Activated T-cell treated with anti-CD3 and anti-CD28 coated beads, Interleukin-2, amount 50 U/mL, for 48 hours (primary cell): ENCODE results near the gene E2F2.
A peak's percentile ranks its signal among the peaks of the same experiment; 100 is the strongest.

Experiments
- DNase-seq, 2 experiments: peaks; one replicate each; pipeline ENCODE4 v3.0.0-alpha.2; 2020

The E2F2 gene, protein sequence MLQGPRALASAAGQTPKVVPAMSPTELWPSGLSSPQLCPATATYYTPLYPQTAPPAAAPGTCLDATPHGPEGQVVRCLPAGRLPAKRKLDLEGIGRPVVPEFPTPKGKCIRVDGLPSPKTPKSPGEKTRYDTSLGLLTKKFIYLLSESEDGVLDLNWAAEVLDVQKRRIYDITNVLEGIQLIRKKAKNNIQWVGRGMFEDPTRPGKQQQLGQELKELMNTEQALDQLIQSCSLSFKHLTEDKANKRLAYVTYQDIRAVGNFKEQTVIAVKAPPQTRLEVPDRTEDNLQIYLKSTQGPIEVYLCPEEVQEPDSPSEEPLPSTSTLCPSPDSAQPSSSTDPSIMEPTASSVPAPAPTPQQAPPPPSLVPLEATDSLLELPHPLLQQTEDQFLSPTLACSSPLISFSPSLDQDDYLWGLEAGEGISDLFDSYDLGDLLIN

DNA sequence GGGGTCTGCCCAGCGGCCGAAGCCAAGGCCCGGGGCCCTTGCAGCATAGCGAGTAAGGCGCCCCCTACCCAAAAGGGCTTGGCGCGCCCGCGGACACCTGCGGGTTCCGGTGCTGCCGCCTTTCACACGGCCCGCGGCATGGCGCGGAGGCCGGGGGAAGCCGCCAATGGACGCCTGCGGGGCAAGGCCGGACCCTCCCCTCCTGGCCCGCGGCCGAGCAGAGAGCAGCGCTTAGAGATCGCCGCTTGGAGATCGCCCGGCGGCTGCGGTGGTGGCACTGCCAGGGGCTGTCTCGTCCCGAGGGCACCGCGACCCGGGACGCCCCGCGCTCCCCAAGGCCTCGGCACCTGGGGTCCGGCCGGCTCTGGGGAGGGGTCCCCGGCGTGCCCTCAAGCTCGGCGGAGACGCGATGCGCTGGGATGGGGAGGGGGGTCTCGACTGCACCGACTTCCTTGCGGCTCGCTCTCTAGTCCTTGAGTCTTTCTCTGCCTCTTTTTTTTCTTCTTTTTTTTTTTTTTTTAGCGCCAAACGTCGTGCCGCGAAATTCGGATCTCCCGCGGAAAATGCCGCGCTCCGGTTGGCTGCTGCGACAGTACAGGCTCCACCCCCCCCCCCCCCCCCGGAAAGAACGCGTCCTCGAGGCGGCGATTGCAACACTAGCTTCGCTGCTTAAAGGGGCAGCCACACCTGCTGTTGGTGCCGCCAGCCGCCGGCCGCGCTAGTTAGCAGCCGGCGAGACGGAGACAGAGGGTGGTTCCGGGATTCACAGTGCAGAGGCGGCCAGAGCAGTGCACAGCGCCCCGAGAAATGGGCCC lies at the start of gene E2F2:
TSS of gene E2F2 (minus strand) at position 487 of the 815 bp plus-strand sequence. CDS start at position 47, 440 bp downstream.
- DNase-seq: peak; percentile 78 to 85

DNA sequence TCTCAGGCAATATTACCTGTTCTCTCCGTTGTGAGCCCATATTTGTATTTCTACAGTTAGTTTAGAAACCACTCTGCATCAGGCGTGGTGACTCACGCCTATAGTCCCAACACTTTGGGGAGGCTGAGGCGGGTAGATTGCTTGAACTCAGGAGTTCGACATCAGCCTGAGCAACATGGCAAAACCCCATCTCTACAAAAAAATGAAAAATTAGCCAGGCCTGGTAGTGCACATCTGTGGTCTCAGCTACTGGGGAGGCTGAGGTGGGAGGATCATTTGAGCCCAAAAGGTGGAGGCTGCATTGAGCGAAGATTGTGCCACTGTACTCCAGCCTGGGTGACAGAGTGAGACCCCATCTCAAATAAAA lies 47.9 kb upstream of the E2F2 start:
- no peak for DNase-seq

DNA sequence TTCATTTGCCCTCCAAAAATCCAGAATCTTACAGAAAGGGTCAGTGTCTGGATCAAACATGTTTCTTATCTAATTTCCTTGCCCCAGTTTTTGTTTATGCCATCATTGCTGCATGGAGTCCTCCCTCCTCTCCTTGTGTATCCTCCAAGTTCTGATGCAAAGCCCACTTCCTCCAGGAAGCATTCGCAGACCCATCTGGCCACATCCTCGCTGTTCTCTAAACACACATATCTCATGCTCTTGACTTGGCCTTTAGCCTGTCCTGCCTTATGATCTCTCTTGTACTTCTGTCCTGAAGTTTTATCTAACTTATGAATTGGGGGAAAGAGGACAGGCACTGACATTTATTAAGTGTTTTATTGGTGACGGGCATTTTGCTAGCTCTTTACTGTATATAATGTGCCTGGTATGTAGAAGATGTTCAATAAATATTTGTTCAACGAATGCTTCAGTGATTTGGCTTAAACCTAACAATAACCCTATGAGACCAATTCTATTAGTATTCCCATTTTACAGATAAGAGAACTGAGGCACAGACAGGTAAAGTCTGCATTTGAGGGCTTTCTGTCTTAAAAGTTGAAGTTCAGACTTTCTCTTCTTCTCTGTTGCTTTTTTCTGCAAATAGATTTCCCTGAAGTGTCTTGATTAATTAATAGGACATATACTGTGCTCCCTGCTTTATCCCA lies 47.4 kb upstream of the E2F2 start:
- no peak for DNase-seq

DNA sequence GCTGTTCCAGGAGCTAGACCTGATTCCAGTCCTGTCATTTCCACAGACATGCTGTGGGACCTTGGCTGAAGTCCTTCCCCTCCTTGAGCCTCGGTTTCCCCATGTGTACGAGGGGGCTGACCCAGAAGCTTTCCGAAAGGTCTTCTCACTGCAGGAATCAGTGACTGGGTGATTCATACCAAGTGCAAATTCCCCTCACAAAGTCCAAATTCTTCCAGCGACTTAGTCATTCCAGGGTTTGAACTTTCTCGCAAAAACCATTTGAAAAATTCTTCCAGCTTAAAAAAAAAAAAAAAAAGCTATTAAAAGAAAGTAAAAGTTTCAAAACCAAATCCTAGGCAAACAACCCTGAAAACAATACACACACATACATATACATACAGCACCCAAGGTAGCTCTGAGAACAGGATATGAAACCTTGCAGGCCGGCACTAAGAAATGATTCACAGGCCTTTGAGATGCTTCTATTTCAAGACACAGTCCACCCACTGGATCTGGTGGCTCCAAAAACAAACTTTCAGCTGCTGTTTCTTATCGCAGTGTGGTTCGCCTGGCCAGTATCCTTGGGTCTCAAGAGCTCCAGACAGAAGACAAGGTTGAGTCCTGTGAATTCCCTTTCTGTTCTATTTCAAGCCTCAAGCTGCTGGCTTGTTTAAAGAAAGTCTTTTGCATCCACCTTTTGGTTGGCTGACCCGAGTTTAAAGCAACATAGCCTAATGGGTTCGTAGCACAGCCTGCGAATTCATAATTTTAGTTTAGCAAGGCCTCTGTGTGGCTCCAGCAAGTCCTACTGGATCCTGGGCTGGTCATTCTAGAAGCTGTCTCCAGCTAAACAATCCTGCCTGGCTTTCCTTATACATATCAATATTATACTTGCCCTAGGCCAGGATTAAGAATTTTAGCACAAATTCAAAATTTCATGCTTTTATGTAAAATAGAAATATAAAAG lies 46.3 kb upstream of the E2F2 start:
- peak; percentile 55 to 59 for DNase-seq

DNA sequence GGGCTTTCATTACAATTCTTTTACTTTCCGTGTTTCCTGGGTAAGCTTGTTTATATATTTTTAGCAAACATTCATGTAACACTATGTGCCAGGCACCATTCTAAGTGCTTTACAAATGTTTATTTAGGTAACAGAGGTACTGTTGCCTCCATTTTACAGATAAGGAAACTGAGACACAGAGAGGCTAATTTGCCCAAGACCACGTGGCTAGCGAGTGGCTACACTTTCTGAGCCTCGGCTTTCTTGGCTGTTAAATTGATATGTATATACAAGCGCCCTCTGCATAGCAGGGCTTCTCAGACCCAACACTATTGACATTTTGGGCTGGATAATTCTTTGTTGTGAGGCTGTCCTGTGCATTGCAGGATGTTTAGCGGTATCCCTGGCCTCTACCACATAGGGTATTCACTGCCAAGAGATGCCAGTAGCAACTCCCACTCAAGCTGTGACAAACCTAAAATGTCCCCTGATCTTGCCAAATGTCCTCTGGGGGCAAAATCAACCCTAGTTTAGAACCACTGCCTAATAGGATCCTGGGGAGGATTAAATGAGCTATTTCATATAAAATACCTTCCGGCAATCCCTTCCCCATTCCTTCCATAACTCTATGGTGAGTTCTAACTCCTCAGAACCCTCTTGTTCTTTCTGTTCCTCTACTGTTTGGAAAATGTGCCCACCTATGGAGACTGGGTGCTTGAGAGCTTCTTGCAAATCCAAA lies 45.5 kb upstream of the E2F2 start:
- DNase-seq: no peak

DNA sequence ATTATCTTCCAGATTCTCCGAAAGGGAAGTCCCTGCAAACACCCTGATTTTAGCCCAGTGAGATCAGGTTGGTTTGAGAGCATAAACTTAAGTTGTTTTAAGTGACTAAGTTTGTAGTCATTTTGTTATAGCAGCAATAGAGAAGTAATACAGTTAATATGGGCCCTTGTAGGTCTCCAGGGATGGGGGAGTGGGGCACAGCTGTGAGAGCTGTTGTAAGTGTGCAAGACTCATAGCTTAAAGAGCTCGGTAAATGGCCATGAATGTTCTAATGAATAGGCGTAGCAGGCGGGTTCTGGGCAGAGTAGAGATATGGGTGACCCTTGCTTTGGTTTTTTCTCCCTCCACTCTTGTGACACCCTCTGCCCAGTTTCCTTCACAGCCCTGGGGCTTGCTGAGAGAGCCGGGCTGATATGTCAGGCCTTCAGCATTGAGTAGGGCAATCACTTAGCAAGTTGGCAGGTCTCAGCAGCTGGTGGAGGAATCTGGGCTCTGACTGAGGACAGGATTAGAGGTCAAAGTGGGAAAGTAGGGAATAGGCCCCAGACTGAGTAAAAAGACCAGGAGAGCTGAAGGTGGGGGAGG lies 44.3 kb upstream of the E2F2 start:
- DNase-seq: no peak

DNA sequence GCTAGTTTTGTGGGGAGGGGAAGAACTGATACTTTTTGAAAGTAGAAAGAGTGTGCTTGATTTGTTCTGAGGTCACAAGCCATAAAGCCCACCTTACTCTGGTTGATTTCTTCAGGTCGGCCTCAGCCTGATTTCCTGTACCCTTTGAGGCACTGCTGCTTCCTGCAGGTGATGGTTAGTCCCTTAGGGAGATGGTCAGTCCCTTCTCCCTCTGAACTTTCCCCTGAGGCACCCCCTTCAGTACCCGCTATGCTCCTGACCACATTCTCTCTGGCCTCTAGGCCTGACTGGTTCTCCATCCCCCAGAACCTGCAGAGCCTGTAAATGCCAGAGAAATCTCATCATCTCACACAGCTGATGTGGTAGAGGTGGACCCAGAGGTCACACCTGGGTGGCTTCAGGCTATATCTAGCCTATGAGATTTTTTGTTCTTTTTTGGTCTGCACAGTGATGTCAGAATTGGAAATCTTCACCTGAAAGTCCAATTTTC lies 43.3 kb upstream of the E2F2 start:
- no peak for DNase-seq

DNA sequence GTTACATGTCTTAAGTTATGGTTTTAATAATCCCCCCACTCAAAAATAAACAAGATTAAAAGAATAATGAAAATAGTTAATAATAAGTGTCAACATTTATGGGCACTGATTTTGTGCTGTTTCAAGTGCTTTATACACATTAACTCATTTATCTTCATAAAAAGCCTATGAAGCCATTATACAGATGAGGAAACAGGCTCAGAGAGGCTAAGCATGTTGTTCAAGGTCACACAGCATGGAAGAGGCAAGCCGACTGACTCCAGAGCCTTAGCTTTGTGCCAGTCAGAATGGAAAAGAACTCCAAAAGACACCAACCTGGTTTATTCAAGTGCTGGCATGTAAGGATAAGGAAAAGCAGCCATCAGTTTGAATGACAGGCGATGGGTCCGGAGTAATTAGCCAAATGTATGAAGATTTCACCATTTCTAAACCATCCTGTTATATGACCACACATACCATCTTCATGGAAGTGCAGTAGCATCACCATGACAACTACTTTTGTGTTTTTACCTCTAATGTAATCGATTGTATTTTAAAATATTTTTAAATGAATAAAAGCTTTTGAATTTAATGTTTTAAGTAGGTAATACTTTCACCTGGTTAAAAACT lies 42.6 kb upstream of the E2F2 start:
- no peak for DNase-seq

DNA sequence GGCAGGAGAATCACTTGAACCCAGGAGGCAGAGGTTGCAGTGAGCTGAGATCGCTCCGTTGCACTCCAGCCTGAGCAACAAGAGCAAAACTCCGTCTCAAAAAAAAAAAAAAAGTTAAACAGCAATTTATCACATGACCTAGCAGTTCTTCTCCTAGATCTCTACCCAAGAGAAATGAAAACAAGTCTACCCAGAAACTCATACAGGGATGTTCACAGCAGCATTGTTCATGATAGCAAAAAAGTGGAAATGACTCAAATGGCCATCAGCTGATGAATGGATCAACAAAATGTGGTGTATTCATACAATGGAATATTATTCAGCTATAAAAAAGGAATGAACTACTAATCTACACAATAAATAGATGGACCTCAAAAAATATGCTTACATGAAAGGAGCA lies 40.4 kb upstream of the E2F2 start:
- DNase-seq: no peak

DNA sequence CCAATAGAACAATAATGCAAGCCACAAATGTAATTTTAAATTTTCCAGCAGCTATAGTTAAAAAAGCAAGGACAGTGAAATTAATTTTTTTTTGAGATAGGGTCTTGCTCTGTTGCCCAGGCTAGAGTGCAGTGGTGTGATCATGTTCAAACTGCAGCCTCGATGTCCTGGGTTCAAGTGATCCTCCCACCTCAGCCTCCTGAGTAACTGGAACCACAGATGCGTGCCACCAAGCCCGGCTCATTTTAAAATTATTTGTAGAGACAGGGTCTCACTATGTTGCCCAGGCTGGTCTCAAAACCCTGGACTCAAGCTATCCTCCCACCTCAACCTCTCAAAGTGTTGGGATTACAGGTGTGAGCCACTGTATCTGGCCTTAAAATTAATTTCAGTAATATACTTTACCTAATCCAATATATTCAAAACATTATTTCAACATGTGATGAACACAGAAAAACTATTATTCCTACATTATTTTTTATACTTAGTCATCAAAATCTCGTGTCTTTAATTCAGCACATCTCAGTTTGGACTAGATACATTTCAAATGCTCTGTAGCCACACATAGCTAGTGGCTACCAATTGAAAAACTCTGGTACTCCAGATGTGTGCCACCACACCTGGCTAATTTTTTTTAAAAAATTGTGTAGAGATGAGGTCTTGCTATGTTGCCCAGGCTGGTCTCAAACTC lies 39.1 kb upstream of the E2F2 start:
- DNase-seq: no peak

DNA sequence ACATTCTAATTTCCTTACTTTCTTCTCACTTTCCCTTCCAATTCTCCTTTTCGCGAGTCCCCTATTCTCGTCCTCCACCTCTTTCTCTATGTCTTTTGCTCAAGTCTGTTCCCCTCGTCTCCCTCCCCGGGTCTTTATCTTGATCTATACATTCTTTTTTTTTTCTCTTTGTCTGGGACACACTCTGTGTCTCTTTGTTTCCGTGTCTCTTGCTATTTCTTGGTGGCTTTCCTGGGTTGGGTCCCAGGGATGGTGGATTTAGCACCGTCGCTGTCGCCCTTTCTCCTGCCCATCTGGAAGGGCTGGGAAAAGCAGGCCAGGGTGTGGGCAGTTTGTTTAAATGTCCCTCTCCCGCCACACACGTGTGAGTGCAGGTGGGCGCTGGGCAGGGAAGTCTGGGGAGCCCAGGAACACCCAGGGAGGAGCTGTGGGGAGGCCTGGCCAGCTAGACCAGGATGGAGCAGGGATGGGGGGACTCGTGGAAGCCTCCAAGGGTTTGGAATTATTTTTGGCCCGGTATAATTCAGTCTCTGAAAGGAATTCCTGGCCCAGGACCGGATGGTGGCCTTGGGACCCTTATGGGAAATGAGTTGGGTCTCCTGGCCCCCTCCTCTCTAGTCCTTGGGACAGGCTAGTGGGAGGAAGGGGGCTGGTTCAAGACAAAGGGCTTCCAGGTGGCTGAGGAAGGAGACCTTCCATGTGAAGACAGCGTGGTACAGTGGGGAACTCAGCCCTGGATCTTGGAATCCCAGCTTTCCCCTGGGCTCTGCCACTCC lies 37.8 kb upstream of the E2F2 start:
- DNase-seq: no peak

DNA sequence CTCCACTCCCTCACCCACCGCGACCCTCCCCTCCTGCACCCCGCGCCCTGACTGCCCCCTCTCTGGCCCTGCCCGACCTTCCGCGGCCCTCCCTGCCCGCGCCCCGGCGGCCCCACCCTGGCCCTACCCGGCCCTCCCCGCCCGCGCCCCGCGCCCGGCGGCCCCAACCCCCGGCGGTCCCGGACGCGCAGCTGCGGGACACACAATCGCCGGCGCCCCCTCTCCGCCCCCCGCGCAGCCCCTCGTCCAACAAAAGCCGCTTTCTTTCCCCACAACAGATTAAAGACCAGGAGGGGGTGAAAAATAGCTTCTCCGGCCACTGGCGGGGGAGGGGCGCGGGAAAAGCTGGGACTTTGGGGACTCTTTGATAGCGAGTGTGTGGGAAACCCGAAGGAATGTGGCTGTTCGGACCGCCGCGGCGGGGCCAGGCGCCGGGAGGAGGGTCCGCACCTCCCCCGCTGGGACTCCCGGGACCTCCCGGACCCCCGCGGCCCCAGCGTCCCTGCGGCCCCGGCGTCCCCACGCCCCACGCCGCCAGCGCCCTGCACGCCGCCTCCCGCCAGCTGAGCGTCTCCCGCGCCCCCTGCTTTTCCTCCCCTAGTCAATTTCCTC lies 37.1 kb upstream of the E2F2 start:
- no peak for DNase-seq

DNA sequence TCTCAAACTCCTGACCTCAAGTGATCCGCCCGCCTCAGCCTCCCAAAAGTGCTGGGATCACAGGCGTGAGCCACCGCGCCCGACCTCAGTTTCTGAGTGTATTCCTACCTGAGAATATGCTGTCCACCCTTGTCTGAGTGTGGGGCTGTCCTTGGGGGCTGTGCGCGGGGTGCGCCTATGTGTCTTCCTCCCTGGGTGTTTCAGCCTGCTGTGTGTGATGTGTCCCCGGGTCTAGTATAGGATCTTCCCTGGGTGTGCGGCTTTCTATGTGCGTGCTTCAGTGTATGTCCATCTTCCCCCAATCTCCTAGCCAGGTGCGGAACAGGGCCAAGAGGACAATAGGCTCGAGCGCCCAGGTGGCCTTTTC lies 36.6 kb upstream of the E2F2 start:
- DNase-seq: no peak

DNA sequence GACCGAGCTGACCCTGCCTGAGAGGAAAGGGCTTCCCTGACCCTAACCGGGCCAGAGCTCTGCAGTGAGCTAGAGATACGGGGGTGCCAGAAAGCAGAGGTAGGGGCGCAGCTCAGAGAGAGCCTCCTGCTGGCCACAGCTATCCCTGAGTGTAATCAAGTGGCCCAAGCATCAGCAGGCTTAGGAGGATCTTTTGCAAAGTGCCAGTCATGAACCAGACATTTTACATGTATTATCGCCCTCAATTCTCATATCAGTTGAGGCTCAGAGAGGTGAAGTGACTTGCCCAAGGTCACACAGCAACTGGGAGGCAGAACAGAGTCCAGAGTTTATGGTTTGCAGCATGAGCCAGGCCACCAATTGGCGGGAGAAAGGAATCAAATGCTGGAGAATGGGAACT lies 35.3 kb upstream of the E2F2 start:
- DNase-seq: no peak

DNA sequence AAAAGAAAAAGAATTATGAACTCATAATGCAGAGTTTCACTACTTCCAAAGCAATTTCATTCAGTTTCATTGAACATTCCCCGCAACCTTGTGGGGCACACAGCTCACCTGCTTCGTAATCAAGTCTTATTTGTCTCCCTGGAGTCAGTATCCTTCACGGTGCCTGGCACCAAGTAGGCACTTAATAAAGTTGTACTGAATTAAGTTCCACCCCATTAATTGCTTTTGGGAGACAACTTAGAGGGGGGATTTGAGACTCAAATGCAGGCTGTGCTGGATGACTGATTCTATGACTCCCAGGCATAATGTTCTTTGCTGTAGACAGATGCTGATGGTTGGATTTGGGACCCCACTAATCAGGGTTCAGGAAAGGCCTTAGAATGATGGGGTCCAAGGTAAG lies 34.7 kb upstream of the E2F2 start:
- no peak for DNase-seq

DNA sequence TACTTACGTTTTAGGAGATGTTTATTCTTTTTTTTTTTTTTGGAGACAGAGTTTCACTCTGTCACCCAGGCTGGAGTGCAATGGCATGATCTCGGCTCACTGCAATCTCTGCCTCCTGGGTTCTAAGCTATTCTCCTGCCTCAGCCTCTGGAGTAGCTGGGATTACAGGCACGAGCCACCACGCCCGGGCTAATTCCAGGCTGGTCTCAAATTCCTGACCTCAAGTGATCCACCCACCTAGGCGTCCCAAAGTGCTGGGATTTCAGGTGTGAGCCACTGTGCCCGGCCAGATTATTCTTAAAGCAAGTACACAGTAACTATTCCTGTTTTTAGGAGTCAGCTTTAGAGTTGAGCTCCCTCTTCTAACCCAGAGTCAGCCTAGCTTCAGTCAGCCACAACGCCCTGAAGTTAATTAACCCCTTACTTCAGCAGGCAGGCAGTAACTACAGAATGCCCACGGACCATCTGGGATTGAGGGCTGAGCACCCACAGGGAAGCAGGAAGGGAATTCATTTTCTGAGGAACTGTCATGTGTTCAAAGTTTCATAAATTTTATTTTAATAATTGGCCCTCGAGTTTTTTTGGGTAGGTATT lies 33.6 kb upstream of the E2F2 start:
- no peak for DNase-seq

DNA sequence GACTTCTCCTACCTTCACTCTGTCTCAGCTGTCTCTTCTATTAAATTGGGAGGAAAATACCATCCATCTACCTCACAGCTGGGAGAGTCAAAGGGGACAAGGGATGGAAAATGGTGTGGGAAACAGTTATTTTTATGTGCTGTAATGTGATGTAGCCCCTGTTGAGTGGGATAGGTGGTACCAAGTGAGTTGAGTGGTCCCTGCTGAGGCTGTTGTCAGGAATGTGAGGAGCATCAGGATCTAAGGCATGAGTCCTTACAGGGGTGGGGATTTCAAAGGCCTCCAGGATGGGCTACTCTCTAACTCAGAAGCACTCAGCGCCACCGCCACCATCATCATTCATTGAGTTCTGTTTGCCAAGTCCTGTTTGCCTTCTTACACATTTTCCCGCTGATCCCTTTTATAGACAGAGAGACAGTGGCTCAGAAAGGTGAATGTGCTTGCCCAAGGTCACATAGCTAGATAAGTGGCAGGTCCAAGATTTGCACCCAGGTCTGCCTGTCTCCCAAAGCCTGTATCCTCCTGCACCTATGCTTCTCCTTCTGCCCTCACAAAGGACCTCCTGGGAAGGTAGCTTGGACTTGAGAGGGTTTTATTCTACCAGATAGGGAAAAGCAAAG lies 32.8 kb upstream of the E2F2 start:
- DNase-seq: no peak

DNA sequence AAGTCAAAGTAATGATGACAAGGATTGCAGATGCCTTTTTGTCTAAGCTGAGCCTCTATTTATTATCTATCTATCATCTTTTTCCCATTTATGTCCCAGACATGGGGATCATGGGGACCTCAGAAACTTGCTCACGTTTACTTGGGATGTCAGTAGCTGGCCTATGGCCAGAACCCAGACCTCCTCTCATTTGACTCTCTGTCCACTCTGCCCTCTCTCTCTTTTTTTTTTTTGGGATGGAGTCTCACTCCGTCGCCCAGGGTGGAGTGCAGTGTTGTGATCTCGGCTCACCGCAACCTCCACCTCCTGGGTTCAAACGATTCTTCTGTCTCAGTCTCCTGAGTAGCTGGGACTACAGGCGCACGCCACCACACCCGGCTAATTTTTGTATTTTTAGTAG lies 32.0 kb upstream of the E2F2 start:
- no peak for DNase-seq
